Measurements from ENCODE around the gene TBC1D5.

TBC1D5 gene

DNA sequence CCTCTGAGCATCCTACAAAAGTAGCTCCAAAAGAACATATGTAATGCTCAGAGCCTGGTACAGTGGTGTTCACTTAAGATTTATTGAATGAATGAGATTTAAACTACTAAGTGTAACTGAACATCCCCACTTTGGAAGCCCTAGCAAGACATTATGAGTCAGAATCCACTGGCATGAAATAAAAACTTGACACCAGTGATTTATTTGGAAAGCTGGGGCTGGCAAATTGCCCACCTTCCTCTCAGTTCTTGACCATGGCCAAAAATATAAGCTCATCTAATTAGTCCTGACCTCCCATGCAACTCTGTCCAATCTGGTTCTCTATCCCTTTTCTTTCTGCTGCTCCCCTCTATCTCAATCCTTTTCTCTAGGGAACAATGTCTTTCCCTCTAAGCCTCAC, 439.7 kb downstream of the TBC1D5 start:
- DNase-seq (ENCODE audit: low read depth in 3 of 3) = no peak

DNA sequence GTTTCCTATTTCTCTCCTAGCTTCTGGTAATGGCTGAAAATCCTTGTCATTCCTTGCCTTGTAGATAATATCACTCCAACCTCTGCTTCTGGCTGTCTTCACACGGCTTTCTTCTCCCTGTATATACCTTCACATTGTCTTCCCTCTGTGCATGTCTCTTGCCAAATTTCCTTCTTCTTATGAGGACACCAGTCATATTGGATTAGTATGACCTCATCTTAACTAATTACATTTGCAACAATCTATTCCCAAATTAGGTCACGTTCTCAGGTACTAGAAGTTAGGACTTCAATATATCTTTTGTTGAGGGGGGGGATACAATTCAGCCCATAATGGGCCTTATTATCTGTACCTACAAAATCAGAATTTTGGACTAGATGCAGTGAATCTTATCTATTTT, 440.3 kb downstream of the TBC1D5 start:
- DNase-seq (ENCODE audit: low read depth in 3 of 3) = no peak

DNA sequence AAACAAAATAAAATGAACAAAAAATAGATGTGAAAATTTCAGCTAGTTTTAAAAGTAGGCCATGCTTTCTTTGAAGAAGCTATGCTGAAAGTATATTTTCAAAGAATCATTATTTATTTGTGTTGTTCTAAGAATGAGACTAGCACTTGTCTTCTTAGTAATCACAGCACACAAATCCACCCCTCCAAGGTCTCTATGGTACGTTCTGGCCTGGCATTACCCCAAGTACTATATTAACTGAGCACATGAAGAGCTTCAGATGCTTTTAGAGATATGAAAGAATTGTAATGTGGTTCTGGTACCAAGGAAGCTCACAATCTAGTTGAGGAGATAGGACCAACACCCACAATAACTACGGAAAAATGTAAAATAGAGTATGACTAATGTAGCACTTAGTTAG, 441.2 kb downstream of the TBC1D5 start:
- DNase-seq (ENCODE audit: low read depth in 3 of 3) = no peak

DNA sequence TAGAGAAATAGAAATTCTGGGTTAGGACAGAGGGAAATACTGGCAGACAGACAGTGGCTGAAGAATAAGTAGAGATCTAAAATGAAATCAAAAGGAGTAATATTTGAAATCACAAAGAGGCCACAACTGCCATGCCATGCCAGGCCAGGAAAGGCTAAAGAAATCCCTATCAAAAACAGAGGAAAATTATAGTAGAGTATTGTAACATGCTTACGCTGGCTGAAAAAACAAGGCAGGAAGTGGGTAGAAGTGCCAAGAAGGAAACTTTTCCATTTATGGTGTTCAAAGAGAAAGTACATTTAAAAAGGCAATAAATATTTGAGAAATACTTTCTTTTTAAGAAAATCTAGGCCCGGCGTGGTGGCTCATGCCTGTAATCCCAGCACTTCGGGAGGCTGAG, 442.0 kb downstream of the TBC1D5 start:
- no peak for DNase-seq (ENCODE audit: low read depth in 3 of 3)

DNA sequence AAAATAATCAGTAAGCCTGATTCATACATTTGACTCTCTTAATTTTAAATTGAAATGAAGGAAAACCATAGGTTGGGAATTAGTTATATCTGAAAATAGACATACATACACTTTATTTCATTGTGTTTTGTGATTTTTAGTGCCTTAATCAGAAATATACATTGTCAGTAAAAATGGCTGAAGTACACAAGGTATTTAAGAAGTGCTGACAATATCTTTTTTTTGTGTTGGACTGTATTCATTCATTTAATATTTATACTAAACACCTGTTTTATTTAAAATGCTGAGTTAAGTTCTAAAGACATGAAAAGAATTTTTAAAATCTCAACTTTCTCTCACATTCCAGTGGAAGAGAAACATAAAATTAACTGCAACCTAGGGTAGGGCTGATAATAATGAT, 444.4 kb downstream of the TBC1D5 start:
- DNase-seq (ENCODE audit: low read depth in 3 of 3) = no peak

DNA sequence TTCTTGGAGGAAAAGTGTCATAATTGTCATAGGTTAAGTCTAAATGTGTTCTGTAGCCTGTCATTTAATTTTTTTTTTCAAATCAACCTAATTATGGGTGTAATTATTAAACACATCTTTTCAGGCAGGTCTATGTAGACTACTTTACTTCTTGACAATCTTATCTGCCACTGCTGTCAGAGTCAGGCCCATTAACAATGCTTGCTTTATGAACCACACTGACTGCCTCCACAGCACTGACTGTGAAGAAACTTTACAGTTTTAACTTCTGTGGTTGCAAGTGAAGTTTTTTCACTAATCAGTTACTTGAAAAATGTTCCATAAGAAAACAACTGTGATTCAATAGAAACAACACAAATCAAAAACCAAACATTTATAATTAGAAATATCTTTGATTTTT, 449.9 kb downstream of the TBC1D5 start:
- no peak for DNase-seq (ENCODE audit: low read depth in 3 of 3)

DNA sequence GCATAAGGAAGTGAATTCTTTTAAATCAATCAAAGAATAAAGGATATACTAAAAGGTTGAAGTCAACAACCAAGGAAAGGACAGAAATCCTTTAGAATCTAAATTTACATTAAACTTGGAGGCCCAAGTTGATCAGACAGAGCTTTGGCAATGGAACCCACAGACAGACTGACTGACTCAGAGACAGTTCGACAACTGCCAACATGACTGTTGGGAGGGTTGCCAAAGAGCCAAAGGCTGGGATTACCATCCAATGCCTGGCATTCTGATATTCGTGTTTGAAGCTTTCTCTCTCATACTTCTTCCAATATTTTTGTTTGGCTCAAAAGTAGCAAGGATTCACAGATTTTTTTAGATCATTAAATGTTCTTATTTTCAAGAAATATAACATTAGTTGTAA, 451.5 kb downstream of the TBC1D5 start:
- DNase-seq (ENCODE audit: low read depth in 3 of 3) = no peak

DNA sequence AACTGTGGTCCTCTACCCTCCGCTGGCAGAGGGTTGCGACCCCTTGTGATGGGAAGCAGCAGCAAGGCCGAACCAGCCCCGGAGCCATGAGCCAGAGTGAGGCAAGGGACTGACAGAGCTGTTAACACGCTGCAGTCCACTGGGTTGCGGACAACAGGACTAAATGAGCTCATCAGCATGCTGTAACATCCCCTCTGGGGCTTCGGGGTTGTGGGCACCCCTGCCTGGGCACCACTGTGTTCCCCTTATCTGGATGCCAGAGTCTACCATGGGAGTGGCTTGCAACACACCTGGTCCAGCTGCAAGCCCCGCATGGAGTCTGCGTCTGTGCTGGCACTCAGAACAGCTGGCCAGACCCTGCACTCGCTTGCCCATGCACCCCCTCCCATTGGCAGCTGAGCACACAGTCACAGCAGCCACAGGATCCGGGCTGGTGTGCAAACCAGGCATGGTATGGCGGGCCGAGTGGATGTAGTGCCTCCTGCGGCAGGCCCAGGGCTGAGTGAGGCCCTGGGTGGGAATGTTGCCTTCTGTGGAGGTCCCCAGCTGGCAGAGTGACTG, 453.5 kb downstream of the TBC1D5 start:
- DNase-seq (ENCODE audit: low read depth in 3 of 3) = no peak

DNA sequence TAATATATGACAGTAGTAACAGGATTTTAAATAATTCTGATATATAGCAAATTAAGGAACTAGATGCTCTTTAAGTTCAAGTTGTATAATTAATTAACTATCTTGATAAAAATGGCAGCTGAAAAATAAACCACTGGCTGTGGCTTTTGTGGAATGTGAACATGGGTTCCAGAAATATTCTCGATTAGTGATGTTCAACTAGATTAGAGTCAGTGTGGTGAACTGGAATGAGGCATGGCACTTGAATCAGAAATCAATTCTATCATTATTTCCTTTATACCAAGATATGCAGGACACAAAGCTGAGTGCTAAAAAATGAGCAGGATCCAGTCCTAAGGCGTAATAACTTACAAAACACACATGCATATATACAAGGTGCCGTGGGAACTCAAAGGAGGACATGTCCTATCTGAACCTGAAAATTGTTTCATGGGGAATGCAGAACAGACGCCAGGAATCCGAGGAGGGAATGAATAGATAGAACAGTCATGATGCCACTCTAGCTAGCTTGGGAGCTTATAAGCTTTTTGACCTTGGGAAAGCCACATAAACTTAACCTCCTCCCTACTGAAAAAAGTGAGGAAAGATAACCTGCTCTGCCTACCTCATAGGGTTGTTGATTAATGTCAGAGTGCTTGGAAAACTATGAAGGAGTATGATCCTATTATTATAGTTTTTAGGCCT, 455.3 kb downstream of the TBC1D5 start:
- no peak for DNase-seq (ENCODE audit: low read depth in 3 of 3)

DNA sequence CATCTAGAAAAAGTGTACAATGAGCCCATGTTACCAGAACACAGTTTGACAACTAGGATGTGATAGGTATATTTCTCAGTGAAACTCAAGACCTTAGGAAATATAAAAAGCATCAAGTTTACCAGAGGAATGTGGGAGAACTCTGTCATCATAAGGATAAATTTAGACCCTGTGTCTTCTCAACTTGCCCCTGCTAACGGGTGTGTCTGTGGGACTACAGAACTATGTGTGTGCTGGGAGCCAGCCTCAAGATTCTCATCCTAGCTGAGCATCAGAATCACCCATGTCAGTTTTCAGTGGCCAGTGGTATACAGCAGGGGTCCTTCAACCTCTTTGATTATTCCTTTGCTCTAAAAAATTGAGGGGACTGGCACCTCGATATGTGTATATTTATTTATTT, 464.4 kb downstream of the TBC1D5 start:
- DNase-seq (ENCODE audit: low read depth in 3 of 3) = no peak

DNA sequence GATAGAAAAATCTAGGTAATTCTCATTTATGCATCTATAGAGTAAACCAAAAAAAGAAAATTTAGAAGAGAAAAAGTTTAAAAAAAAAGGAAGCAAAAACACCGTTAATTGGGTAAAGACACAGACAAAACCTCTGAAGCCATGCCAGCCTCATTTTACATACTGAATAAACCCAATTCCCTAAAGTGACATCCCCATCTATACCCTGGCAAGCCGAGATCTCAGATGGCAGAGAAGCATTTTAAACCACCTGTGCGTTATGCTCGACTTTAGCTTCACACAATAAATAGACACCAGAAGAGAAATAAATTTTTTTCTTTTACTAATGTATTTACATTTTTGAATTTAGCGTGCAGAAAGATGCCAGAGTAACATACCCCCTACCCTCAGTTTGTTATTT, 475.6 kb downstream of the TBC1D5 start:
- no peak for DNase-seq (ENCODE audit: low read depth in 3 of 3)

DNA sequence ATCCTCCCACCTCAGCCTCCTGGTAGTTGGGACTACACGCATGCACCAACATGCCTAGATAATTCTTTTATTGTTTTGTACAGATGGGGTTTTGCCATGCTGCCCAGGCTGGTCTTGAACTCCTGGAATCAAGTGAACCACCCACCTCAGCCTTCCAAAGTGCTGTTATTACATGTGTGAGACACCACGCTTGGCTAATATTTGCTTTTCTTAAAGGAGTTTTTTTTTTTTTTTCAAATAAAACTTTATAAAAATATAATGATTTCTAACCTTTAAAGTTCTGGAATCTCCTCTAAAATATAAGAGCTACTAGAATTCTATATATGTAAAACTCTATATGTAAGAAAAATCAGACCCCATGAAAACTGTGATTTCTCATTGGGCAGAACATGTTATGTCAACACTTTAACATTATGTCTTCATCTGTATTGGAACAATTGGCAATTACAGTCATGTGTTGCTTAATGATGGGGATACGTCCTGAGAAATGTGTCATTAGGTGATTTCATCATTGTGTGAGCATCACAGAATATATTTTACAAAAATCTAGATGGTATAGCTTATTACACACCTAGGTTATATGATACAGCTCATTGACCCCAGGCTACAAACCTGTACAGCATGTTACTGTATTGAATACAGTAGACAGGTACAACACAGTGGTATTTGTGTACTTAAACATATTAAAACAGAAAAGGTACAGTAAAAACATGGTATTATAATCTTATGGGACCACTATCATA, 480.6 kb downstream of the TBC1D5 start:
- no peak for DNase-seq (ENCODE audit: low read depth in 3 of 3)

DNA sequence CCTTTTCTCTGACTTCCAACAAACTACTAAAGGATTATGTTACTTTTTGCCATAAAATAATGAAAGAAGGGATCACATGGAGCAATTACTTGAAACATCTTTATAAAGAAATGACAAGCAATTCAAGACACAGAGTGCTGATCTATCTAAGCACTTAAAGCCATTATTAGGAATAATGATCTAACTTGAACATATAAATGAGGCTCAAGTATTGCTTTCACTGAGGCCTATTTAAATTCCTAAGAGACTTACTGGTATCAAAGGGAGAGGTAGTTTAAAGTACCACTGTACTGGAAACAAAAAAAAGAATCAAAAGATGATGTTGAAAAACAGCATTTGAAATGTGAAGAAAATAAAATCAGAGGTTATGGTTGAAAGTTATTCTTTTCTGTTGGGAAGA, 482.2 kb downstream of the TBC1D5 start:
- DNase-seq (ENCODE audit: low read depth in 3 of 3) = no peak

DNA sequence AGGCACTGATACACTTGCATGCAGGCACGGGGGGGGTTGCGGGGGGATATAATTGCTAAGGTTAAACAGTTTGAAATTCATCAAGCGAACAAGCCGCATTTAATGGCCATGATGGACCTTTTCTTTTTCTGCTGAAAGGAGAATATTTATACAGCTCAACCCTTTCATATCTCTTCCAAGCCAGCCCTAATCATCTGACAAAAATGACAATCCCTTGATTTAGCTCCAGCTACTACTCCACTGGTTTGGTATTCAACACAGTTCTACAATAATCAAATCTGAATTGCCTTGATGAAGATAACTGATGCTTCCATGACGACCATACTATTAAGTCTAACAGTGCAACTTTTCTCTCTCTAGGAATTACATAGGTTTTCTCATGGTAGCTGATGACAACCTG, 482.7 kb downstream of the TBC1D5 start:
- no peak for DNase-seq (ENCODE audit: low read depth in 3 of 3)

DNA sequence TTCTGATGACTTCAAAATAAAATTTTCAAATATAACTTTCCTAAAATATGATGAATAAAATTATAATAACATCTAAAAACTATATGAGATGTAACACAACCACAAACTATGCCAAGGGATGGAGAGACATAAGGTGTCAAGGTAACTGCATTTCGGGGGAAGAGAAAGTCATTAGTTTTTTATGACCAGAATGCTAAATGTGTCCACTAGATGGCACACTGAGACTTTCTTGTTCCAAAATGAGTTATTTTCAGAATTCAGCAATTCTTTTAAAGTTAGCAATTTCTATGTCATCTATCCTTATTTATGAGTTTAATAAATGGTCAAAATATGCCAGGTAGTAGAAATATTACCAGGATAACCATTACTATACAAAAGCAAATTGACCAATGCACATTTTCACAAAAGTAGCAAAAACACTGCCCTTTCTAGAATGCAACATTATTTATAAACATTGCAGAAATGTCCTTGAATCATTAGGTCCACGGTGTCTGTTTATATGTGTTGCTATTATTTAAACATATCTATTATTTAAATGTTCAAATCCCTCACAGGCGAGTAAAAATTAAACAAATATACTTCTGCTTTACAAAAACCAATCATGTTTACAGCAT, 483.5 kb downstream of the TBC1D5 start:
- peak in 1 of 3 experiments; percentile 18 for DNase-seq (ENCODE audit: low read depth in 3 of 3)

DNA sequence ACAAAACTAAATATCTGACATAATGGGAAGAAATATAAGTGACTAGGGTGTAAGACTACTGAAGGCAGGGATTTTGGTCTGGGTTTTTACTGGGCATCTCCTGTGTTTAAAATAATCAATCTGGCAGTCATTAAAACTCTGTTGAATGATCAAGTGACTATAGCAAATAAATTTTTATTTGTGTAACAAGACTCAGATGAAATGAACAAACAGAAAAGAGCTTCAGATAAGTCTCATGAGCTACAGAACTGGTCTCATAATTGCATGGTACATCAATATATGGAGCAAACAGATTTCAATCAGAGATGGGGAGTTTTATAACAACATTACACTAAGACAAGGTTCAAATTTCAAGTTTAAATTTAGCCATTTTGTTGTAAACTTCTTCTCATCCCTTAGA, 485.2 kb downstream of the TBC1D5 start:
- no peak for DNase-seq (ENCODE audit: low read depth in 3 of 3)

DNA sequence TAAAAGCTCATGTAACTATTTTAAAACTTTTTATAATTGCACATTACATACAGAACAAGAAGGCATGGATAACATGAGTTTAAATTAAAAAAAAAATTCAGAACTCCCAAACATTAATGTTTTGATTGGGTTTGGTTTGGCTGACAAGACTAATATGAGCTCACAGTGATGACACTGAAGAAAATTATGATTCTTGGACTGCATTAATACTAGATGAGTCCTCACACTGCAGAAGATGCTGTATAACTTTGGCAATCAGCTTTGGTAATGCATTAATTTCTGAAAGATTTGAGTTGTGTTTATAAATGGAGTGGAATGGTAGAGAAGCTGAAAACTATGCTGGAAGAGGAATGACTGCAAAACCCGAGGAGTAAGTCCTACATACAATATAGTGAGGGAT, 498.8 kb downstream of the TBC1D5 start:
- DNase-seq (ENCODE audit: low read depth in 3 of 3) = no peak

DNA sequence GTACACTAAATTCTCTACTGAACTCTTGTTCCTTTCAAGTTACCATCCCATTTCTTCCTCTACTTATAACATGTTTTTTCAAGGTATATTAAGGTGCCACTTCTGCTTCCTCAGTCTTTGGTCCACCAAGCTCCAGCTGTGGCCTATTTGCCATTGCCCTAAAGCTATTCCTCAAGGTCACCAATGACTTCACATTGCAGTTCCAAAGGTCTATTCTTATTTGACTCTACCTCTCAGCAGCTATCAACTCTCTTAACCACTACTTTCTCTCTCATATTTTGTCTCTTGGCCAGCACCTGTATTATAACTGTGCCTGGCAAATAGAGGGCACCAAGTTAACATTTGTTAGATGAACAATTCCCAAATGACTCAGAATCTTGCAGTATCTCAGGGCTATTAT, 503.0 kb downstream of the TBC1D5 start:
- no peak for DNase-seq (ENCODE audit: low read depth in 3 of 3)

DNA sequence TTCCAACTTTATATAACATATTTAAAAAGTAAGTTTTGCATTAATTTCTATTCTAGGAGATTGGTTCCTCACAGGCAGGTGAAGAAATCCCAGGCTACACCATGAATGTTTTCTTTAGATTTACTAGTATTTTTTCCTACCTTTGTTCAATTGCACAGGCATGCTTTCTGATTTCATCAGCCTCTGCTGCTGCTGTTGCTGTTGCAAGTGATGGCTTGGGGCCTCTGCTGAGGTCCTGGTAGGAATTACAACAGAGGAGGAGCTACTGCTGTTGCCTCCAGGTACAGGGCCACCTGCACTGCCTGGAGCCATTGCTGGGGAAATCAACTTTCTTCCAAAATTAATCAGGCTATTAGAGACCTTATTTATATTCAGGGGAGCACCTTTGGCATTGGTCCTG, 504.4 kb downstream of the TBC1D5 start:
- DNase-seq (ENCODE audit: low read depth in 3 of 3) = no peak

DNA sequence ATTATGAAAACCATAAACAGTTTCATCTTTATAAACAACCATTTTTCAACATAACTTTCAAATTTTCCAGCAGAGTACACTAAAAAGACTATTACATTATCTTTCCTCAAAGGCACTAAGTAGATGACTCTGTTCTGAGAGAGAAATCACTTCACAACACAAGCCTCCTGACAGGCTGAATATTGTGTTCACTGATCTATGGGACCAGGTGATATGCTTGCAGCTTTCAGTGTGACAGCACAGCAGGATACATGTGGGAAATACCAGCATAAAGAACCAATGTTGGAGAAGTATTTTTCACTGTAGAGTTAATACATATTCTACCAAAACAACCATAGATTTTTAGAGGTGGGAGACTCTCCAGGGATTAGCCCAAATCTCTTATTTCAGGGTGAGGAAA, 507.1 kb downstream of the TBC1D5 start:
- no peak for DNase-seq (ENCODE audit: low read depth in 3 of 3)

DNA sequence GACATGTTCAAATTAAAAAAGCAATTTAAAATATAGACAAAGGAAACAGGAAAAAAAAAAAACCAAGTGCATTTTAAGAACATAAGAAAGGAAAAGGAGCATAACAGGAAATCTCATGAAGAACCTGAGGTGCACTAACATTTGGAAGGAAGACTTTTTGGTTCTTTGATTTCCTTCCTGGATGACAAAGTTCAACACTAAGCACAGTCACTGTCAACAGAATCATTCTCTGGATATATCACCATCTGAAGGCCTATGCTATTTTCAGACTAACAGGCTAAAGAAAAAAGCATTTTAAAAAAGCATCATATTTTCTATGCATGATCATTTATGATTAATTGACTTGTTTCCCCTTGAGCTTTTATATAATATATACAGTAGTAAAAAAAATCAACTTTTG, 508.0 kb downstream of the TBC1D5 start:
- DNase-seq (ENCODE audit: low read depth in 3 of 3) = no peak

DNA sequence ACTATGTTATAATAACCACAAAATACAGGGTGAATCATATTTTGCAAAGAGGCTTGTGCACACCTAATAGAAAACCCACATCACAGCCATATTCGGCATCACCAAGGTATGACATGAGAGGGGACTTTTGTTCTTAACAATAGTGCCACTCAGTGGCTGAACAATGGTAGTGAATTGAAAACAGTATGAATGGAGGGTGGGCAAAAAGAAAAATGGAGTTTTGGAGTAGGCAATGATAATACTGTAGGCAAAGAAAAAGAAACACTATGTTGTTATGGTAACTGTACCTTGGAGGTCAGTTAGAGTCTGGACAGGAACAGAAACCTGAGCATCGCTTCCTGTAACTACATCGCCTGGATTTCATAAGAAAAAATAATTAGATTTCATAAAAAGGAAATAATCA, 509.0 kb downstream of the TBC1D5 start:
- DNase-seq (ENCODE audit: low read depth in 3 of 3) = peak in 2 of 3 experiments; percentile 6 to 21

DNA sequence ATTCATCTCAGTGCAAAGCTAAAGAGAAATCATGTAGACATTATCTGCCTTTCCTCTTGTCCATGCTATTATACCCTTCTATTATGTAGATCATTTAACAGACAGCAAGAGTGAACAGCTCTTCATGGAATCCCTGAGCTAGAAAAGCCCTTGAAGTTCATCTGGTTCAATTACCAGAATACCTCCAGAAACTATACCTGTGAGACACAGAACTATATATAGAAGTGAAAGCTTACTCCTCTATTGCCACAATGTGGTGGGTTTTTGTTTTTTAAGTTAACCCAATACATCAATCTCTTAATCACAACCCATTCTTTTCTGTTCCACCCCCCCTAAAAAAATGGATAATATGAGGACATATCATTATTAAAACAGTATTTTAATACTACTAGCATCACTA, 510.0 kb downstream of the TBC1D5 start:
- DNase-seq (ENCODE audit: low read depth in 3 of 3) = no peak
